Activated T-cell treated with anti-CD3 and anti-CD28 coated beads, Interleukin-2, amount 50 U/mL, for 48 hours (primary cell): ENCODE results near the gene PROX1.

ENCODE experiments used
- DNase-seq, 2 experiments: peaks; one replicate each; pipeline ENCODE4 v3.0.0-alpha.2; 2020

The PROX1 gene, protein sequence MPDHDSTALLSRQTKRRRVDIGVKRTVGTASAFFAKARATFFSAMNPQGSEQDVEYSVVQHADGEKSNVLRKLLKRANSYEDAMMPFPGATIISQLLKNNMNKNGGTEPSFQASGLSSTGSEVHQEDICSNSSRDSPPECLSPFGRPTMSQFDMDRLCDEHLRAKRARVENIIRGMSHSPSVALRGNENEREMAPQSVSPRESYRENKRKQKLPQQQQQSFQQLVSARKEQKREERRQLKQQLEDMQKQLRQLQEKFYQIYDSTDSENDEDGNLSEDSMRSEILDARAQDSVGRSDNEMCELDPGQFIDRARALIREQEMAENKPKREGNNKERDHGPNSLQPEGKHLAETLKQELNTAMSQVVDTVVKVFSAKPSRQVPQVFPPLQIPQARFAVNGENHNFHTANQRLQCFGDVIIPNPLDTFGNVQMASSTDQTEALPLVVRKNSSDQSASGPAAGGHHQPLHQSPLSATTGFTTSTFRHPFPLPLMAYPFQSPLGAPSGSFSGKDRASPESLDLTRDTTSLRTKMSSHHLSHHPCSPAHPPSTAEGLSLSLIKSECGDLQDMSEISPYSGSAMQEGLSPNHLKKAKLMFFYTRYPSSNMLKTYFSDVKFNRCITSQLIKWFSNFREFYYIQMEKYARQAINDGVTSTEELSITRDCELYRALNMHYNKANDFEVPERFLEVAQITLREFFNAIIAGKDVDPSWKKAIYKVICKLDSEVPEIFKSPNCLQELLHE

GRCh38 chr1:213987927-213988506 lies at the start of gene PROX1:
Gene PROX1 (plus strand): TSS chr1:213987973. CDS start chr1:213996536, 8,563 bp downstream.
- peak; percentile 48 to 55 for DNase-seq

- DNase-seq, result no peak
Observed at GRCh38 chr1:213938776-213939175, 49.0 kb upstream of the PROX1 start.

GRCh38 chr1:213939888-213940287 lies 47.9 kb upstream of the PROX1 start:
- no peak for DNase-seq

DNA sequence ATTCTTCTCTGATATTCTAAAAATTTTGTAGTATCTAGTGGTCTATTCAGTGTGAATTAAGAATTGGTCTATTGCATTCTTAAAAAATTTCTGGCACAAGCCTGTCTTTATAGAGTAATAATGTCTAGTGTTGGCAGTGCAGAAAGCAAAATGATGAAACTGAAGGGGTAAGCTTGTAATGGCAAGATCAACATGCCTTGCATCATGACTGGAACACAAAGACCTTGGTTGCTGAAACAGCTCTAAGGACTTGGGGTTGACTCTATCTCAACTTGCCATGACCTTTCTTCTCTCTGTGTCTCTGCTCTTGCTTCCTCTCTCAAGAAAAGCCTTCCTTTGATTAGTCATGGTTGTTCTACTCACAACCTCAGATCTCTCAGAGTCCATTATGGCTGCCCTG lies 46.8 kb upstream of the PROX1 start:
- DNase-seq, result no peak

DNA sequence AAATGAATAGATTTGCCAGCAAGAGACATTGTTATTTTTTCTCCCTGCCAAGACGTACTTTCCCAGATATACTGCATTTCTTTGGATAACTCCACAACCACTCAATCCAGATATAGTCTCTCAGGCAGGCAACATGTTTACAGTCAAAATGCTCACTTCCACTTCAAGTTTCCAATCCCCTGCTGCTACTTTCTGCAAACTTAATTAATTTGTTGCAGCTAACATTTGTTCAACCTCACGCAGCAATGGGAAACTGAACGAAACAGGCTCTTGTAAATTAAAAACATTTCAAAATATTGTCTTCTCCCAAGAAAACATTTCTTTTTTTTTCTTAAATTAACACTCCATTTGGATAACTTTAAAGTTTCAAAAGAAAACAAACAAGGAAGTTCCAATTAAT lies 45.7 kb upstream of the PROX1 start:
- no peak for DNase-seq

GRCh38 chr1:213947200-213947801 lies 40.5 kb upstream of the PROX1 start:
- DNase-seq, result no peak

DNA sequence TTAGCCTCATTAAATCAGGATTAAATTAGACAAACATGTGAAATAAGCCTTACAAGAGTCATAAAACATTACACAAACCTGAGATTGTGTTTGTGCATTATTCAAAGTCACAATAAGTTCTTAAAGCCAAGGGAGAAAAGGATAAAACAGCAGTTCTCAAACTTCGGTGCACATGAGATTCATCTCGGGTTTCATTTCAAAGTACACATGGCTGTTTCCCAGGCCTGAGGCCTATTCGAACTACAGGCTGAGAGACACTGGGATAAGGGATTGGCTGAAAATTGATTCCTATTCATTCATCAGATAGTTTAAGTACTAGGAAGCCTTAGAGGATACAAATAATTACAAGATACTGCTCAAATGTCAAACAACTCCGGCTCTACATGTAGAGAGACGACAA lies 35.9 kb upstream of the PROX1 start:
- DNase-seq, result no peak

DNA sequence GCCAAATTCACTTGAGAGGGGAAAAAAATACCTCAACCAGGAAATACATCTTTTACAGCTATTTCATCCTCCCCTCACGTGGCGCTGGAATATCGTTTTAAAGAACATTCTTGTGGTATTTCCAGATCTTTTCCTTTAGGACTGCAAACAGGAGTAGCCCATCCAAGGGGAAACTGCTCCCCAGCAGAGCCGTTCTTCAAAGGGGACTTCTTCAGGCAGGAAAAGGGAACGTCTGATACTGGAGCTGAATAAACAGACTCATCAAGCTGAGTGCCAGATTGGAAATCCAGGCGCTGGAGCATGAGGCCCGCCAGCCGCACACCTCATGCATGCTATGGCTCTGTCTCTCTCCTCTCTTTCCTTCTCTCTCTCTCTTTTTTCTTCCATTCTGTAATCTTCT lies 34.0 kb upstream of the PROX1 start:
- DNase-seq, result no peak

DNA sequence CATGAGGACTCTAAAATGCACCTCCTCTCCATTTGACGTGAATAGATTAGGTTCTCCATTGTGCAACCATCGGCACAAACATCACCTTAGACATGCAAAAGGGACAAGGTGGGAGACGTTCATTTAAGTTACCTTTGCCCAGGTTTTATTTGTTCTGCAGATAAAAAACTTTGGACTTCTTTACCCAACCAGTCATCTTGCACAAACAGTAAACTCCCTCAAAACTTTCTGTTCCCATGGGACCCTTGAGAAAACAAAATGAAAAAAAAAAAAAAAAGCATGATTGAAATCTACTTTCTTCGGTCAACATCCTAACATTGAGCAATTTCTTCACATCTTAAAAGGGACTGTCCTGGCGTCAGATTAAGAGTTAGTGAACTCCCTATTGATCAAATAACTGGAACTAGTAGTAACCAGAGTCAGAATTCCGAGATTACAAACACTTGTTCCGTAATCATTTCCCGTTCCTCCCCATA lies 31.4 kb upstream of the PROX1 start:
- DNase-seq, result no peak

- DNase-seq, result no peak
Observed at GRCh38 chr1:213958346-213958745, 29.4 kb upstream of the PROX1 start.

DNA sequence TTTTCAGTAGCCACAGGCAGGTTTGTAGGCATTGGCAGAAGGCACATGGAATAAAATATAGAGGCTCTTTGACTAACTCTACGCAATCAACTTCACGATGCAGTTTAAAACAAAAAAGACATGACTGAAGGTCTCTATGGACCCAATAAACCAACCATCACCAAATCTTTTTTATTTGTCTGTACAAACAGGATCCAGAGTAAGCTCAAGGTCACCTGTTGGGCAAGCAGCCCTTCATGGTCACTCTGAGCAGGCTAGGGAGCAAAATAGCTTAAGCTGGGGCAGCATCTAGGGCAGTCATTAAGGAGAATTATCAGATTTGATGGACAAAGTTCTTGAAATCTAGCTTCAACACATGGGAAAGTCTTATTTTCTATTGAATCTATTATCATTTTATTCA lies 26.8 kb upstream of the PROX1 start:
- DNase-seq, result no peak

DNA sequence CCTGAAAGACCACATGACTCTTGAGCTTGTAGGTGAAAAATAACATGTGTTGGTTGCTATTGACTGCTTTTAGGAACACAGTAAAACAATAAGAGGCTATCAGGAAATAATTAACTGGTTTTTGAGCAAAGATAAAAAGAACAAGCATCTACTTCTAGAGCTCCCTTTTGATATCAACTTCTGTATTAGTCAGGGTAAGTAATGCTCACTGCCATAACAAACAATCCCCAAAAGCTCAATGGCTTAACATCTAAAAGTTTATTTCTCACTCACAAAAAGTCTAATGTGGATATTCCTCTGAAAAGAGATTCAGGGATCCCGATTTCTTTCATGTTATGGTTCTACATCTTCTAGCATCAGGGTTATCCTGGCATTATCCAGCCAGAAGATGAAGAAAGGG lies 25.3 kb upstream of the PROX1 start:
- no peak for DNase-seq

GRCh38 chr1:213966122-213966521 lies 21.7 kb upstream of the PROX1 start:
- DNase-seq, result no peak

- DNase-seq, result no peak
Observed at GRCh38 chr1:213968146-213968825, 19.5 kb upstream of the PROX1 start.

DNA sequence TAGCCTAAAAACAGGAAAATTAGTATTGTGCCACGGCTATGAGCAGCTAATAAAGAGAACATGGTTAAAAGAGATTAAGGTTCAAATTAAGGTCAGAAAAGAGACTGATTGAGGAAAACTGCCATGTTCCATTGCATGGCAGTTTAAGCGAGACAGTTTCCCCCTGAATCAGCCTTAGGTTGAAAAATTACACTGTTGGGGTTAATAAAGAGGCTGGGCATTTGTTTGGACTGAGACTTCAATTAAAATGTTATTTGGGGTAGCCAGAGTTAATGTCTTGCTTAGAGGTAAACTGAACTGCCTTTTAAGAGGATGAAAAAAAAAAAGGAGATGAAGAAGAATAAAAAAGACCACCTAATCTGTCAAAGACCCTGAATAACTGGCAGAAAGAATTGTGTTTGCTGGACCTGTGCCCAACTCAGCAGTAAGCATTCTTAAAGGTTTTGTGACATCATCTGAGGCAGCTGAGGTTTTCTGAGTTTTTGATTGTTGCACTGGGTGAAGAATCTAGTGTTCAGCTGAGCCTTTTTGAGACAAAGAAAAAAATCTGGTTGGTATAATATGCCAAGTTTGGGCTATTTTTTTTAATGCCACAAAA lies 17.7 kb upstream of the PROX1 start:
- no peak for DNase-seq

DNA sequence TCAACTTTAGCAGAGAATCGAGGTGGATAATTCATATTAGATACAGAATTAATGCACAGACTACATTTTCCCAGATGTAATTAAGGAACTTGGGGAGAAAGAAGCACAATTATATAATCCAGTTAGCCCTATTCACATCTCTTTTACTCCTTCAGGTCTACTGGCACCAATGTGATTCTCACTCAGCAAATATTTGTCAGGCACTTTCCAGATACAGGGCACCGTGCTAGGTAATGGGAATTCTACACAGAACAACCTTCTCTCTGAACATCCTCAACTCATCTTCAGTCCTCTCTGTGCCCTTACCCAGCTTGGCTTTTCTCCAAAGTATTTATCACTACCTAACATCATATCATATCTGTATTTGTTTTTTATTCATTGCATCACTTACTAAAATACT lies 15.6 kb upstream of the PROX1 start:
- DNase-seq, result no peak

DNA sequence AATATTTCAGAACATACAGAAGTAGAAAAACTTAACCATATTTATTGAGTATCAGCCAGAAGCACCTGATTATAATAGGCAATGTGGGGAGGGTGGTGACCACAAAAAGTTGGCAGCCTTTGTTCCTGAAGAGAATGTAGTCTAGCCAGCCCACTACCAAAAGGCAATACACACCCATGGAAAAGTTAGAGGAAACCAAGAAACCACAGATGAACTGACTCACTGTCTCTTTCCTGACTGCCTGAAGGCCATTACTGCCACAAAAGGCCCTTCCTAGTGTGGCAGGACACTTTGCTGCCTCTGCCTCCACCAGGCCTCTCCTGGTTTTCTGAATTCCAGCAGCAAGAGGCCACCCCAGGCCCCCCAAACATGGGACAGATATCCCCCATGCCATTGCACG lies 14.6 kb upstream of the PROX1 start:
- DNase-seq, result no peak

- no peak for DNase-seq
Observed at GRCh38 chr1:213976665-213977485, 10.9 kb upstream of the PROX1 start.

- DNase-seq, result no peak
Observed at GRCh38 chr1:213977486-213977842, 10.3 kb upstream of the PROX1 start.

- DNase-seq, result no peak
Observed at GRCh38 chr1:213977909-213978308, 9.9 kb upstream of the PROX1 start.

- no peak for DNase-seq
Observed at GRCh38 chr1:213979751-213980586, 7.8 kb upstream of the PROX1 start.
